HepG2 (cell line): ENCODE measurements around the gene CCL27. TPM values are rescaled to one million over a fixed set of nuclear protein-coding genes. Genes with fewer than 3 reads are reported as not detected.
A peak's percentile ranks its signal among the peaks of the same experiment; 100 is the strongest.

Experiments
- EHMT2 ChIP-seq: fragments of 200-600 bp; sonication (generic); IDR thresholded peaks from 2 replicates; pipeline ENCODE4 v1.7.0; 2017; ENCODE audit warnings: antibody characterized with exemption, low read depth, low read length, borderline replicate concordance
- ELF1 ChIP-seq: sonication (generic); formaldehyde crosslinking; IDR thresholded peaks from 2 replicates; pipeline ENCODE4 v1.4.0; 2020; ENCODE audit warnings: missing genetic modification reagents
- ERF ChIP-seq: IDR thresholded peaks from 2 replicates; pipeline ENCODE4 v1.6.1; 2018; ENCODE audit warnings: missing biosample characterization, missing genetic modification reagents
- KDM5A ChIP-seq: fragments of 200-600 bp; sonication (generic); IDR thresholded peaks from 2 replicates; pipeline ENCODE4 v1.7.0; 2018; ENCODE audit warnings: antibody characterized with exemption, mild to moderate bottlenecking, low read length, borderline replicate concordance
- KLF16 ChIP-seq, 2 experiments: sonication (generic) in 1 of 2; formaldehyde crosslinking in 1 of 2; IDR thresholded peaks; 2 replicates each; pipeline versions ENCODE4 v1.6.1 to v1.8.0; 2016 to 2023; ENCODE audit warnings: missing genetic modification reagents in 2 of 2, missing compliant biosample characterization in 1 of 2
- MEIS2 ChIP-seq: sonication (generic); formaldehyde crosslinking; IDR thresholded peaks from 2 replicates; pipeline ENCODE4 v1.9.0; 2021; ENCODE audit warnings: mild to moderate bottlenecking, missing genetic modification reagents
- NCOR1 ChIP-seq: fragments of 200-600 bp; sonication (generic); IDR thresholded peaks from 2 replicates; pipeline ENCODE4 v1.7.0; 2017; ENCODE audit warnings: antibody characterized with exemption, low read length, borderline replicate concordance
- PHF20 ChIP-seq: sonication (generic); formaldehyde crosslinking; IDR thresholded peaks from 2 replicates; pipeline ENCODE4 v1.5.0; 2020; ENCODE audit warnings: mild to moderate bottlenecking, missing genetic modification reagents
- POLR2AphosphoS5 ChIP-seq: IDR thresholded peaks from 2 replicates; pipeline ENCODE4 v1.6.1; 2012; ENCODE audit warnings: low read depth, low read length
- RAD51 ChIP-seq: fragments of 450-650 bp; IDR thresholded peaks from 2 replicates; pipeline ENCODE4 v1.6.1; 2016; ENCODE audit warnings: borderline replicate concordance
- RELA ChIP-seq: sonication (generic); formaldehyde crosslinking; IDR thresholded peaks from 2 replicates; pipeline ENCODE4 v1.4.0; 2020; ENCODE audit warnings: missing genetic modification reagents
- SIN3A ChIP-seq: IDR thresholded peaks from 2 replicates; pipeline ENCODE4 v1.6.1; 2011; ENCODE audit warnings: low read depth, mild to moderate bottlenecking, control low read depth, low read length, borderline replicate concordance
- SRSF1 ChIP-seq: fragments of 200-400 bp; formaldehyde crosslinking; optimal IDR thresholded peaks from 2 replicates; pipeline ENCODE3; 2017; ENCODE audit warnings: mild to moderate bottlenecking, low read depth, low read length, moderate library complexity
- STAT5B ChIP-seq: sonication (generic); formaldehyde crosslinking; IDR thresholded peaks from 2 replicates; pipeline ENCODE4 v1.4.0; 2020; ENCODE audit warnings: missing genetic modification reagents
- TOPORS ChIP-seq: sonication (generic); formaldehyde crosslinking; IDR thresholded peaks from 2 replicates; pipeline ENCODE4 v1.8.0; 2023; ENCODE audit warnings: mild to moderate bottlenecking, missing genetic modification reagents
- ZMYM3 ChIP-seq: sonication (generic); formaldehyde crosslinking; IDR thresholded peaks from 2 replicates; pipeline ENCODE4 v1.5.1; 2020; ENCODE audit warnings: mild to moderate bottlenecking, missing genetic modification reagents
- ZNF30 ChIP-seq: sonication (generic); formaldehyde crosslinking; IDR thresholded peaks from 2 replicates; pipeline ENCODE4 v1.5.0; 2020; ENCODE audit warnings: mild to moderate bottlenecking, missing genetic modification reagents
- ZNF546 ChIP-seq: sonication (generic); formaldehyde crosslinking; conservative IDR thresholded peaks from 2 replicates; pipeline ENCODE4 v1.8.1; 2023; ENCODE audit warnings: mild to moderate bottlenecking, missing genetic modification reagents
- ZNF572 ChIP-seq: sonication (generic); formaldehyde crosslinking; IDR thresholded peaks from 2 replicates; pipeline ENCODE4 v1.5.1; 2020; ENCODE audit warnings: mild to moderate bottlenecking, missing genetic modification reagents
- ZNF788 ChIP-seq: sonication (generic); formaldehyde crosslinking; IDR thresholded peaks from 2 replicates; pipeline ENCODE4 v1.5.0; 2020; ENCODE audit warnings: mild to moderate bottlenecking, missing genetic modification reagents, borderline replicate concordance
- polyA plus RNA-seq, 8 experiments: library from polyadenylated mRNA; depleted of rRNA in 3 of 8; stranded (reverse) in 7 of 8; unstranded in 1 of 8; fragments of >200 nt; fragmentation: Illumina TruSeq in 4 of 8; extraction: Trizol in 4 of 8; gene quantifications; 2 replicates each; pipeline versions ENCODE4 v1.2.1 to v1.2.3, GENCODE V29; 2011 to 2016; ENCODE audit warnings: low read depth in 4 of 8, missing spikeins in 1 of 8, mixed read lengths in 1 of 8; ENCODE audit not compliant: insufficient read depth in 1 of 8
- total RNA-seq, 5 experiments: library from RNA; depleted of rRNA; stranded (reverse); fragments of >200 nt; fragmentation: Illumina TruSeq; extraction: Trizol; gene quantifications; 2 replicates each; pipeline ENCODE4 v1.2.3, GENCODE V29; 2016; ENCODE audit warnings: low read depth in 1 of 5
- TF ChIP-seq, protein P1 (sequence below): sonication (generic); formaldehyde crosslinking; IDR thresholded peaks from 2 replicates; pipeline ENCODE4 v1.4.0; 2020; ENCODE audit warnings: mild to moderate bottlenecking, missing genetic modification reagents
- TF ChIP-seq, protein P2 (sequence below): sonication (generic); IDR thresholded peaks from 2 replicates; pipeline ENCODE4 v1.6.1; 2016; ENCODE audit warnings: low read depth, borderline replicate concordance
- TF ChIP-seq, protein P3 (sequence below): sonication (generic); formaldehyde crosslinking; IDR thresholded peaks from 2 replicates; pipeline ENCODE4 v1.4.0; 2020; ENCODE audit warnings: missing genetic modification reagents

Gene CCL27
- total and polyA plus RNA-seq, 2 of the 13 experiments (the other 11 are each of a cell fraction or from before 2014, with no cell fraction given), result not detected

DNA sequence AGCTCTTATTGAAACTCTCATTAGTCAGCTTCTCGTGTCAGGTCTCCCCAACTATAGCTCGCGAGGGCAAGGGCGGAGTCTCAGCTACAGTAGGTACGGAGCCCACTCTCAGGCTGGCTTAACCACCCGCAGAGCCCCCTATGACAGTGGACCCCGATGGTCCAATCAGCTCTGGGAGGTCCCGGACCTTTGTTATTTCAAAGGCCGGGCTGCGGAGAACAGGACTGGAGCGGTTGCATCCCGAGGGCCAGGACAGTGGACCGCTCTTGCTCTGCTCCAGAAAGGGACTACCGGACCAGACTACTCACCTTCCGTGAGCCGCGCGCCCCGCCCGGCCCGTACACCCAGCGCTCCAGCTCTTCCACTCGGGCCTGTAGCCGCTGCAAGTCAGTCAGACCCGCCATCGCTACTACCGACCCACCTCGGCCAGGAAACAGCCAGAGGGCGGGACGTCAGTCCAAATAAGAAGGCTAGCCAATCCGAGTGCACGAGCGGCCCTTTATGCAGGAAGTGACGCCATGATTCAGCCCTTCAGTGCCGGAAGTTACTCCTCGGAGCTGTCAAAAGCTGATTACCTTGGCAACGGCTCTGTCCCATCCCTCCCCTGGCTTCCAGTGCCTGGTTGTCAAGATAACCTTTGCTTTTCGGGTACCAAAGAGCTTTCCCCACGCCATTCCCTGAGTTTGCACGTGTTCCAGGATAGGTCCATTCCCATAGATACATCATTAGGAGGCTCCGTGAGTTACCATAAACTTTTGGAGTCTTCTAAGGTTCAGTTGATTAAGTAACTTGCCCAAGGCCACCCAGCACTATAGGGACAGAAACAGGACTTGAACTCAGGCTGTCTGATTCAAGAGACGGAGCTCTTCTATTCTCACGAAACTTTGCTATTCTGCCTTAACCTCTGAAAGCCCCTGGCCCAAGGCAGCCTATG, 42.1 kb downstream of the CCL27 start, which contains the start of gene DCTN3 (continued):
- TF ChIP-seq KLF16 (CRISPR knock-in tag; IDR thresholded peaks at IDR 0.05) (0 out of 4 replicates have a peak, but pooled peaks of 1 of the 2 experiments have one; percentile 39), POLR2AphosphoS5 (peak; percentile 50; the same call in 1 of the 2 replicates), KDM5A (peak; percentile 75), PHF20 (CRISPR knock-in tag) (peak; percentile 81), STAT5B (CRISPR knock-in tag) (no peak), ERF (no peak; the same call in 1 of the 2 replicates), MEIS2 (CRISPR knock-in tag) (peak; percentile 49; the same call in 1 of the 2 replicates), ZMYM3 (CRISPR knock-in tag) (no peak), ELF1 (CRISPR knock-in tag) (peak; percentile 79), ZNF30 (CRISPR knock-in tag) (no peak), TOPORS (no peak), ZNF788 (CRISPR knock-in tag) (peak; percentile 49; the same call in 1 of the 2 replicates), NCOR1 (no peak), RELA (no peak), SRSF1 (peak; percentile 70), ZNF572 (CRISPR knock-in tag) (0 out of 2 replicates have a peak, but pooled peaks have one; percentile 61), ZNF546 (CRISPR knock-in tag) (0 out of 2 replicates have a peak, but pooled peaks have one; percentile 55), RAD51 (no peak), EHMT2 (no peak), SIN3A (peak; percentile 93)
- TF ChIP-seq, protein P1, sequence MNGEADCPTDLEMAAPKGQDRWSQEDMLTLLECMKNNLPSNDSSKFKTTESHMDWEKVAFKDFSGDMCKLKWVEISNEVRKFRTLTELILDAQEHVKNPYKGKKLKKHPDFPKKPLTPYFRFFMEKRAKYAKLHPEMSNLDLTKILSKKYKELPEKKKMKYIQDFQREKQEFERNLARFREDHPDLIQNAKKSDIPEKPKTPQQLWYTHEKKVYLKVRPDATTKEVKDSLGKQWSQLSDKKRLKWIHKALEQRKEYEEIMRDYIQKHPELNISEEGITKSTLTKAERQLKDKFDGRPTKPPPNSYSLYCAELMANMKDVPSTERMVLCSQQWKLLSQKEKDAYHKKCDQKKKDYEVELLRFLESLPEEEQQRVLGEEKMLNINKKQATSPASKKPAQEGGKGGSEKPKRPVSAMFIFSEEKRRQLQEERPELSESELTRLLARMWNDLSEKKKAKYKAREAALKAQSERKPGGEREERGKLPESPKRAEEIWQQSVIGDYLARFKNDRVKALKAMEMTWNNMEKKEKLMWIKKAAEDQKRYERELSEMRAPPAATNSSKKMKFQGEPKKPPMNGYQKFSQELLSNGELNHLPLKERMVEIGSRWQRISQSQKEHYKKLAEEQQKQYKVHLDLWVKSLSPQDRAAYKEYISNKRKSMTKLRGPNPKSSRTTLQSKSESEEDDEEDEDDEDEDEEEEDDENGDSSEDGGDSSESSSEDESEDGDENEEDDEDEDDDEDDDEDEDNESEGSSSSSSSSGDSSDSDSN (CRISPR knock-in tag), result no peak
- TF ChIP-seq, protein P2, sequence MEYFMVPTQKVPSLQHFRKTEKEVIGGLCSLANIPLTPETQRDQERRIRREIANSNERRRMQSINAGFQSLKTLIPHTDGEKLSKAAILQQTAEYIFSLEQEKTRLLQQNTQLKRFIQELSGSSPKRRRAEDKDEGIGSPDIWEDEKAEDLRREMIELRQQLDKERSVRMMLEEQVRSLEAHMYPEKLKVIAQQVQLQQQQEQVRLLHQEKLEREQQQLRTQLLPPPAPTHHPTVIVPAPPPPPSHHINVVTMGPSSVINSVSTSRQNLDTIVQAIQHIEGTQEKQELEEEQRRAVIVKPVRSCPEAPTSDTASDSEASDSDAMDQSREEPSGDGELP, result no peak
- TF ChIP-seq, protein P3, sequence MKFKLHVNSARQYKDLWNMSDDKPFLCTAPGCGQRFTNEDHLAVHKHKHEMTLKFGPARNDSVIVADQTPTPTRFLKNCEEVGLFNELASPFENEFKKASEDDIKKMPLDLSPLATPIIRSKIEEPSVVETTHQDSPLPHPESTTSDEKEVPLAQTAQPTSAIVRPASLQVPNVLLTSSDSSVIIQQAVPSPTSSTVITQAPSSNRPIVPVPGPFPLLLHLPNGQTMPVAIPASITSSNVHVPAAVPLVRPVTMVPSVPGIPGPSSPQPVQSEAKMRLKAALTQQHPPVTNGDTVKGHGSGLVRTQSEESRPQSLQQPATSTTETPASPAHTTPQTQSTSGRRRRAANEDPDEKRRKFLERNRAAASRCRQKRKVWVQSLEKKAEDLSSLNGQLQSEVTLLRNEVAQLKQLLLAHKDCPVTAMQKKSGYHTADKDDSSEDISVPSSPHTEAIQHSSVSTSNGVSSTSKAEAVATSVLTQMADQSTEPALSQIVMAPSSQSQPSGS (CRISPR knock-in tag), result peak; percentile 66; the same call in 1 of the 2 replicates
